Measurements from ENCODE around the gene RABL2B.

The RABL2B gene

DNA sequence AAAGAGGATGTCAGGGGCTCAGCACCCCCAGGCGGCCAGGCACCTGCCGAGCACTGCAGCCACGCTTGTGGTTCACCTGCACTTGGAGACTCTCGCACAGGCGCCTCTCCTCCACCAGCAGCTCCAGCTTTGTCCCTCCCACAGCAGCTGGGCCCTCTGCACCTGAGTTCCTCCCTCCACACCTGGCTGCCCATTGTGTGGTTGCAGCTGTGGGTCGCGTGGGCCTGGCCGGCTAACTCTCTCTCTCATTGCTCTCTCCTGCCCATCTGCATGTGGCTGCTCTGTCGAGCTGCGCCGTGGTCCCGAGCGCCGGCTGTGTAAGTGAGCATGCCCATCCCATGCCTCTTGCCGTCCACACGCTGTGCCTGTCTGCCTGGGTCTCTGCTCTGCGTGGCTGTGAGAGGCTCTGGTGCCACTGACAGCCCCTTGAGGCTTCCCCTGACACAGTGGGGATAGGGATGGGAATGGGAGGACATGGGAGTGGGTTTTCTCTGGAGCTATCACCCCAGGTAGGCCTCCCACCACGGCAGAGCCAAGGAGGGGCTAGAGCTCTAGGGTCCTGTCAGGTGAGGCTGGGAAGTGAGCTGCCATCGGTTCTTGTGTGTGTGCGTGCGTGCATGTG lies 53.9 kb downstream of the RABL2B start:
- DNase-seq (ENCODE audit: low spot score): no peak
- no peak for TF ChIP-seq CTCF (IDR thresholded peaks at IDR 0.05)
- no peak overlapping the region for H3K4me3 ChIP-seq
- H3K27ac ChIP-seq: no peak overlapping the region

DNA sequence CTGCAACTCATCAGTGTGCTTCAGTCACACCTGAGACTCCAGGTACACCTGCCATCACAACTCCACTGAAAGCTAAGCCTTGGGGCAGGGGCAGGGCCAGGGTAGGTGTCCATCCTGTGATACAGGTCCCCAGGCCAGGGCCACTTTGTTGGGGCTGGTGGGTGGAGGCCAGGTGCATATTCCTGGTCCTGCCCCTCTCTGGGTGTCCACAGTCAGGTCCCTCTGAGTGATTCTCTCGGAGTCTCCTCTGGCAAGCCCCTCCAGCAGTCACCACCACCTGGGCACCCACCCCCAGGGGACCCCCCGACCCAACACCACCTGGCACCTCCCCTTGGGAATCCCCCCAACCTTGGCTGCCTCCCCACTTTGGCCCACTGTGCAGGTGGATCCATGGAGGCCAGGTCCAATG lies 54.9 kb downstream of the RABL2B start:
- no peak for TF ChIP-seq CTCF (IDR thresholded peaks at IDR 0.05)
- no peak overlapping the region for H3K27ac ChIP-seq
- no peak for DNase-seq (ENCODE audit: low spot score)

DNA sequence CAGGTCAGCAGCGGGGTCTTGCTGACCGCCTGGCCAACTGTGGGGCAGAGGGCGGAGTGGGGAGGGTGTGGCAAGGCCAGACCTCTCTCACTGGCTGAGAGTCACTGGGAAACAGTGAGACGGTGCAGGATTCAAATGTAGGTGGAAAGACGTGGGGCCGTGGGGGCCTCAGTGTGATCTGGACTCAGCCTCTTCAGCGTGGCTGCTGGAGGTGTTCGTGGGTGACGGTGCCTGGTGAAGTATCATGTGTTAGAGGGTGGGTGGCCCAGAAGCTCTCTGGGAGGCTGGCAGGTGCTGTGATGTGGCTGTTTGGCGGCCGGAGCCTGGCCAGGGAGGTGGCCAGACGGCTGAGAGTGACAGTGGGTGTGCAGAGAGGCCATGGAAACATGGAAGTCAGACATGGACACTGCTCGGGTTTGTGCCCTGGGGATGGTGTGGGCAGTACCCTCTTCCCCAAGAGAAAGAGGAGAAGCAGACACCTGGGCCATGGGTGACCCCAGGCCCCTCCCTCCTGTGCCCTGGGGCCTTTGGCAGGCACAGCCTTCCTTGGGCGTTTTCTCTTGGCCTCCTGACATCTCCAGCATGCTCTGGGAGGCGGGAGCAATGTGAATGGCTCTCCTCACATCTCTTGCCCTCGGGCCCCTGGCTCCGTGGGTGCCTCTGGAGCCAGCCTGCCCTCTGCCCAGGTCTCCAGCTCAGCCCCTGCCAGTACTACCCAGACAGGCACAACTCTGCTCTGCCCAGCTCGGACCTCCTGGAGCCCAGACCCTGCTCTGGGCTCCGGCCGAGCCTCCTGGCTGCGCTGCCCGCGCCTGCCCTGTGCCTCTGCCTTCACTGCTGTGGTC lies 55.5 kb downstream of the RABL2B start:
- DNase-seq (ENCODE audit: low spot score): no peak
- no peak for TF ChIP-seq CTCF (IDR thresholded peaks at IDR 0.05)
- Histone ChIP-seq H3K4me3 (no peak overlapping the region), H3K27ac (no peak overlapping the region)

More for the DNA sequence above, 54.9 kb downstream of the RABL2B start:
- H3K4me3 ChIP-seq: no peak overlapping the region

DNA sequence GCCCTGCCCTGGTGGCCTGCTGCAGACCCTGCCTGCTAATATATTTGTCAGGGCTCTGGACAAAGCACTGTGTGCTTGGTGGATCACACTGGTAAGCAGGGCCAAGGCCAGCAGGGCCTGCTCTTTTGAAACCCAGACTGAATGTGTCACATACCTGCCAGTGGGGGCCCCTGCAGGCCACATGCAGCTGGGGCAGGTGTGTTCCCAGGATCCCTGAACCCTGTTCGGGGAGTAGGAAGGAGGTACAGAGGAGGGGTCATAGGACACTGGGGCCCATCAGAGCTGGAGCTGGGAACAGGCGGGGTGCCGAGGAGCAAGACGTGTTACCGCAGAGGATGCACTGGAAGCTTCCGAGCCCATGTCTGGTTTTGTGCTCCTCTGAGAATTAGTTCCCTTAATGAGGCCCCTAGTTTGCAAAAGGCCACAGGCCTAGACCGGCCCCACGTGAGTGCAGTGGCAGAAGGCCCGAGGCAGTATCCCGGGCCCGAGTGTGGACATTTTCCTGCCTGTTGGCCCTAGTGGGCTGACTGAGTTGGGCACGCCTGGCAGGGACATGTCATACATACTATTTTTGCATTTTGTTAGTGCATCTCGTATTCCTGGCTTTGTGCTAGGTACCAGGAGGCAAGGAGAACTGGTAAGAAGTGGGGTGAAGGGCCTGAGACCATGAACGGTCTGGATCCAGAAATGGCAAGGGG lies 56.6 kb downstream of the RABL2B start:
- TF ChIP-seq CTCF (IDR thresholded peaks at IDR 0.05): no peak
- H3K4me3 ChIP-seq: no peak overlapping the region
- no peak overlapping the region for H3K27ac ChIP-seq
- DNase-seq (ENCODE audit: low spot score): no peak

DNA sequence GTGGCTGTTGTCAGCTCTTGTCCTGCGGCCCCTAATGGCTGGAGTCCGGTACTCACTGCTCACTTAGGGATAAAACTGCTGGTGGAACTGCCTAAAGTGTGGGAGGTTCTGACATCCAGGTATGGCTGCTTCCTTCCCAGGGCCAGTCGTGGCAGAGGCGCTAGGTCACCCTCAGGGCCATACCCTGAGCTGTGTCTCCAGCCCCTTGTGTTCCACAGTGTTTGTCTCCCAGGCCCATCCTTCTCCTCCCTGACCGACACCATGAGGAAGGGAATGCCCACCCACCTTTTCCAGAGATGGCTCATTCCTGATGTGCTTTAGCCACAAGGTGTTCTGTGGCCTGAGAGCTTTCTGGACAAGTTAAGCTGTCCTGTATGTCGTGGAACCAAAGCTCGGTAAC lies 57.8 kb downstream of the RABL2B start:
- H3K27ac ChIP-seq: no peak overlapping the region
- DNase-seq (ENCODE audit: low spot score): no peak
- no peak overlapping the region for H3K4me3 ChIP-seq
- TF ChIP-seq CTCF (IDR thresholded peaks at IDR 0.05): no peak

DNA sequence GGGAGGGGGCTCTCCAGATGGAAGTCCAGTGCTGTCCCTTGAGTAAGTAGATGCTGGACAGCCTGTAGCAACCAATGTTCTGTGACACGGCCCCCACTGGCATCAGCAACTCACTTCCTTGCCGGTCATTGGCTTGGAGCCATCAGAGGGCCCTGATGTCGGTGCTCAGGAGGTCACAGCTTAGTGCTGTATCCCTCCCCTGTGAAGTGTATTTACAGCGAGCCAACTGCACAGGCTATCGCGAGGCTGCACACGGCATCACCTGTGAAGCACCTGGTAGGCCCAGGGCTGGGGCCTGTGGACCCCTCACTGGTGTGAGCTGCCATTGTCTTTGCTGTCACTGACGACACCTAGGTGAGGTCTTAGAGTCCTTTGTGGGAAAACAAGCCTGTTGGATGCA lies 58.8 kb downstream of the RABL2B start:
- Histone ChIP-seq H3K4me3 (no peak overlapping the region), H3K27ac (no peak overlapping the region)
- DNase-seq (ENCODE audit: low spot score): no peak
- no peak for TF ChIP-seq CTCF (IDR thresholded peaks at IDR 0.05)
